ENCODE measurements around the gene SMURF2. TPM values are rescaled to one million over a fixed set of nuclear protein-coding genes. Genes with fewer than 3 reads are reported as not detected.
"Not testable (repeated sequence)": the region's sequence is repeated elsewhere in the genome, so short reads cannot be mapped to it uniquely, and the experiment has no call there.

The SMURF2 gene
- polyA plus RNA-seq, 3 donors = 35.6 to 39.6 (median 36.6) TPM

DNA sequence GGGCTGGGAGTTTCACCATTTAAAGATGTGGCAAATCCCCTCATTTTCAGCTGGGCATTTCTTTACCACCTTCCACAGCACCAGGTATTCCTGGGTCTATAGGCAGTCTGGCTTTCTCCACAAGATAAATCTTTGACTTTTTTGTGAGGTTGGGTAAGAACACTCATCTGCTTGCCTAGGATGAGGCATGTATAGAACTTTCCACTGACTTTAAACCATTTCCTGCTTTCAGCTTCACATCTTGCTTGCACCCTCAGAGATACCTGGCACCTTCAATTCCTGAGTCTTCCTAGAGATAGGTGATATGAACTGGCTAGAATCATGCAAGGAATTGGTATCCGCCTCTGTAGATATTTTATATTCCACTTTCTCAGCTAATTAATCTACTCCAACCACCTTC, 27.9 kb downstream of the SMURF2 start:
- no peak for DNase-seq (ENCODE audit: low read depth in 3 of 3, low spot score in 2 of 3)

DNA sequence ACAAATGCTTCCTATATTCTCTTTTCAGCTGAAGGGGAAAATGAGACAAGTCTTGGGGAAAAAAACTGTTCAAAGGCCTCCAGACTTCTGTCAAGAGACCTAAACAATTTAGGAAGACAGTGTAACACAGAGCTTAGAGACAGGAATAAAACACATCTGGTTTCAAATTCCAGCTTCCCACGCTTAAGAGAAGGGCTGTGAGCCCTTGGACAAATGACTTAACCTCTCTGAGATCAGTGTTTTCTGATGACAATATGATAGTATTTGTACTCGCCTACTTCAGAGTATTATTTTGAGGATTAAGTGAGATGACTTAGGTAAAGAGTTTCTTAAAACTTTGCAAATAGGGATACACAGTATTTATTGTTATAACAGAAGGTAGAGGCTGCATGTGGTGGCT, 29.5 kb downstream of the SMURF2 start:
- no peak for DNase-seq (ENCODE audit: low read depth in 3 of 3, low spot score in 2 of 3)

DNA sequence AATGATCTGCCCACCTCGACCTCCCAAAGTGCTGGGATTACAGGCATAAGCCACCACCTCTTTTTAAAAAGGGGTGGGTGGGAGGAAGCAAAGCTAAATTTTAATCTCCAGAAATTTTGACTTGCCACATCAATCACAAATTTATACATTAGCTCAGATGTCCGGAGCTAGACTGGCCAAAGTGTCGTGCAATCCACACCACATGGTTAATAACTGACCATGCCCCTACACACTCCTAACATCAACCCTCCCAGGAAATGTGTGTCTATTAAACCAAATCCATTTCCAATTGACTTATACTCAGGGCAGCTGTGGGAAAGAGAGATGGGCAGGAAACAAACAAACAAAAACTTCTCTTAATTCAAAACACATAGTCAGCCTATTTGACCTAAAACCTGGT, 29.9 kb downstream of the SMURF2 start:
- DNase-seq (ENCODE audit: low read depth in 3 of 3, low spot score in 2 of 3) = no peak

DNA sequence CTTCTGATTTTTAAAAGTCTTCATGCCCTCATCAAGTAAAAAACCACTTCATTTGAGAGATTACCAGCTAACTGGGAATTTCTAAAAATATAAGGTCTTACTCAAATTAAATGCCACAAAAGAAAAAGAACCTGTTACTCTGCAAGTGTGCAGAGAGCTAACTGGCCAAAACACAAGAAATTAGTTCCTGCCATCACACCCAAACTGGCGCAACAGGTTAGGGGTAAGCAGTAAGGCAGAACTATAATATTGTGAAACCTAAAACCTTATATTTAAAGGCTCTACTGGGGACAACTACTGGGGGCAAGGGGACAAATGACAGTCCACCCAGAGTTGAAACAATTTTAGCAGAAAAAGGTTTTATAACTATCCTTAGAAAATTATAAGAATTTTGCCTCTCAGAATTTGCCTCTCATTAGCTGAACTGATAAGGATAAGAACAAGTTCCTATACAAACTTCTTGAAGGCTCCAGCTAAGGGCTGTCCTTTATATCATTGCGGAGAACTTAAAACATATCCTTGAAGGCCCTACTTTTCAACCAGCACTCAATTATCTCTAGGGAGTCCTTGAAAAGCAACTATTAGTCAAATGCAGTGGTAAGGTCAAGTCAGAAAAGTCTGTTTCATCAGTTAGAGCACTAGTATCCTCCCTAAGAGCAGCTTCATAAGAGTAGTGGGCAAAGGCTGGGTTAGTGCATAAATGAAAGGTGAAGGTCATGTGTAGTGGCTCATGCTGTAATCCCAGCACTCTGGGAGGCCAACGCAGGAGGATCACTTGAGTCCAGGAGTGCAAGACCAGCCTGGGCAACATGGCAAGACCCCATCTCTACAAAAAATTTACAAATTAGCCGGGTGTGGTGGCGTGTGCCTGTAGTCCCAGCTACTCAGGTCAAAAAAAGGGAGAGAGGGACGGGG, 31.5 kb downstream of the SMURF2 start:
- DNase-seq (ENCODE audit: low read depth in 3 of 3, low spot score in 2 of 3) = no peak

DNA sequence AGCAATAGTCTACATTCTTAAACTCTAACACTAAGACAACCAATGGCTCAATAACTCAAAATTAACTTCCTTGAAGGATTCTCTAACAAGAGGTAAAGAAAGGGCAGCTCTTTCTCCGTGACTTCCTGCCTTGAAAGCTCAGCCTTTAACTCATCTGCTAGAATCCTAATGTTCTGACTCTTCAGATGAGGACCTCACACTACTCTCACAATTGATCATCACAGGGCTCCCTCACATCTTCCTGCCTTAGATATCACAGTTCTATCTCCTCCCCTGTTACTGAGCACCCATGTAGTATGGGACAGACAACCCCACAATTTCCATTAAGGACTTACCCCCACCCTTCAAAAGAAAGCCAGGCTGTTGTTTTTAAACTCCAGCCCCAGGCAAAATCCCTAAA, 33.5 kb downstream of the SMURF2 start:
- DNase-seq (ENCODE audit: low read depth in 3 of 3, low spot score in 2 of 3) = no peak

DNA sequence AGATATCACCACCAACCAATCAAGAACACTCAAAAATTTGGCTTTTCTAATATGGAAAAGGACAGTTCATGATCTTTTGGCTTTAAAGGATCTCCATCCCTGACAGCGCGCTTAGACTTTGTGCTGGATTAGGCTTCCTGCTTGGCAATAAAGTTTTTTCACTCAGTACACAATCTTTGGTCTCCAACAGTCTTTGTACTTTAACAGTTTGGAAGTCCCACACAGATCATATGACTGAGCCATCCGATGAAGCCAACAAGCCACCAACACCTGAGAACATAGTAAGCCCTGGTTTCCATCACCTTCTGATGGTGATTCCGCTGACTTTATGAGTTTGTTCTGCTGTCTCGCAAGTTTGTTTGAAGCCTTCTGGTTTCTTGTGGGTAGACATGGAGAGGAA, 34.3 kb downstream of the SMURF2 start:
- no peak for DNase-seq (ENCODE audit: low read depth in 3 of 3, low spot score in 2 of 3)

DNA sequence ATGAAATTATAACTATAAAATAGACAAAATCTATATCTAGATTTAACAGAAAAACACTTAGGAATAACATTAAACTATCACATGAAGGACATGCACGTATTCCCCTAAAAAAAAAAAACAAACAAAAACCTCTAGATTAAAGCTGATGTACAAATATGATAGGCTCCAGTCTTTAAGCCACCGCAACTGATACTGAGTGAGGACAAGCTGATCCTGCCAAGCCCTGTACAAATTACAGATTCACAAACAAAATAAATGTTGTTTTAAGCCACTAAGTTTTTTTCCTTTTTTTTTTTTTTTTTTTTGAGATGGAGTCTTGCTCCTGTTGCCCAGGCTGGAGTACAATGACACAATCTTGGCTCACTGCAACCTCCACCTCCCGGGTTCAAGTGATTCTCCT, 35.3 kb downstream of the SMURF2 start:
- no peak for DNase-seq (ENCODE audit: low read depth in 3 of 3, low spot score in 2 of 3)

DNA sequence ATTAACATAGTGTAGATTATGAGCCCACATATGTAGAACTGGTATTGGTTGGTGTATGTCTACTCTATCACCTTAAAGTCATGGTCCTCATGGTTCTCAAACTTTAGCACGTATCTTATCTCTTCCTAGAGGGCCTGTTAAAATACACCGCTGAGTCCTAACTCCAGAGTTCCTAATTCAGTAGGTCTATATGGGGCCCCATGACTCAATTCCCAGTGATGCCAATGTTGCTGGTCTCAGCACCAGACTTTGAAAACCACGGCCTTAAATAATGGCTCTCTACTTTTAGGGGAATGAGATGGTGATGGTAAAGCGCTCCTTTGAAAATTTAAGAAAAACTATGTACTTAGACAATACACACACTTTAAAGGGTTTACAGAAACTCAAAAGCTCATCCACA, 36.6 kb downstream of the SMURF2 start:
- DNase-seq (ENCODE audit: low read depth in 3 of 3, low spot score in 2 of 3) = no peak

DNA sequence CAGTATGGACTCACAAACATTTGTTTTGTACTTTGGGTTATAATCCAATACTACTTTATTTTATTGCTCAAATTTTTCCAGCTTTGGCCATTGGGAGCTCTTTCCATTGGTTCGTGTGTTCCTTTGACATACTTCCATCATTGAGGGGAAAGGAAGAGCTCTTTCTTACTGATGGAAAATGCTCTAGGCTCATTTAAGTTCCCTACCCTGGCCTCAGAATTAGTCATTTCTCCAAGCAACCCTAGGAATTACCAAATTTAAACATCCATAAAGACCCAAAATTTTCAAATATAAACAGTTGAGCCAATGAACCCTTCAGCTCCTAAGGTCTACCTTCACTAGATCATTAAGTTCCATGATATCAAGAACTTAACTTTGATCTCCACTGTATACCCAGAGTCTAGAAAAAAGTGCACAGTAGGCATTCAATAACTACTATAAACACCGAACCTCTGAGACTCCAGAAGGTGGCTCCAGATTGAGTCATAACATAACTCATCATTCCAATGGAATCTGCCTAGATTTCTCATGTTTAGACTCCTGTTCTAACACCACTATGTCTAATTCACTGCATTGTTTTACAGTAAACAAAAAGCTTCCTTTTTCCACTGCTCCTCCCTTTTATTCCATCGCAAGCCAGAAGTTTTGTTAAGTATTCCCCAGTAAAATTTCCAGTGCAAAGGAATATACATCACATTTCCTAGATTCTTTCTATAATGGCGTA, 39.0 kb downstream of the SMURF2 start:
- no peak for DNase-seq (ENCODE audit: low read depth in 3 of 3, low spot score in 2 of 3)

DNA sequence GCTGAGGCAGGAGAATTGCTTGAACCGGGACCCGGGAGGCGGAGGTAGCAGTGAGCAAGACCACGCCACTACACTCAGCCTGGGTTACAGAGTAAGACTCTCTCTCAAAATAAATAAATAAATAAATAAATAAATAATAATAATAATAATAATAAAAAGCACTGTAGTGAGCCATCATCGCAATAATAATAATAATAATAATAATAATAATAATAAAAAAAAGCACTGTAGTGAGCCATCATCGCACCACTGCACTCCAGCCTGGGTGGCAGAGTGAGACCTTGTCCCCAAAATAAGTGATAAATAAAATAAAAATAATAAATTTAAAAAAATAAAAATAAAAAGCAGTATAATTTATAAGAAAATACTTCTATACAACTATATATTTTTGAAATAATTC, 40.3 kb downstream of the SMURF2 start:
- no peak for DNase-seq (ENCODE audit: low read depth in 3 of 3, low spot score in 2 of 3)

DNA sequence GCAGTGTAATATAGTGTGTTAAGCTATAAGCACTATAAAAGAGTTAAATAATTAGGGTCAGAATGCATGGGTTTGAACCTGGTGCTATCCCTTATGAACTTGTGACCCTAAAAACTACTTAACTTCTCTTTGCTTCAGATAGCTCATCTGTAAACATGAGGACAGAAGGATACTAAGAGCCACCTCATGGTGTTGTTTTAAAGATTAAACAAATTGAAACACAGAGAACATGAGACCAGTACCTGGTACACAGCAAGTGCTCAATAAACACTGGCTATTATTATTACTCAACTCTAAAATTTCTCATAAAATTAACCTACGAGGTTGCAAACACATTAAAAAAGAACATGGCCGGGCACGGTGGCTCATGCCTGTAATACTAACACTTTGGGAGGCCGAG, 43.3 kb downstream of the SMURF2 start:
- no peak for DNase-seq (ENCODE audit: low read depth in 3 of 3, low spot score in 2 of 3)

DNA sequence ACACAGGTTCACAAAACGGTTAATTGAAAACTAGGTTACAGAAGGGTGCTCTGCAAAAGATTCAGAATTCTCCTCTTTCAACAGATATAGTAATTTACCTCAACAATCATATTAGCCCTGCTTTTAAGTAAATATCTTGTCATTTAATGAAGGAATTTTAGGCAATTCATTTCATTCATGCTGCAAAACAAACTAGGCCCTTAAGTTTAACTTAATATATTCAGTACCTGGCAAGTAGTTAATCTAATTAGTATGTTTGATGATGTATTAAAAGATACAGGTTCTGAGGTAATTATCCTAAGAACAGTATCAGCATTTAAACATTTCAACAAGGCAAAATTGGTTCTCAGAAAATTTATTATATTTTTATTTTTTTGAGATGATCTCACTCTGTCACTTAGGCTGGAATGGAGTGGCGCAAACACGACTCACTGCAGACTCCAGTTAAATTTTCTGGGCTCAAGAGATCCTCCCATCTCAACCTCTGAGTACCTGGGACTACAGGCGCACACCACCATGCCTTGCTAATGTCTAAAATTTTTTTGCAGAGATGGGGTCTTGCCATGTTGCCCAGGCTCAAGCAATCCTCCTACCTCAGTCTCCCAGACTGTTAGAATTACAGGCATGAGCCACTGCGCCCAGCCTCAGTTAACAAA, 44.9 kb downstream of the SMURF2 start:
- DNase-seq (ENCODE audit: low read depth in 3 of 3, low spot score in 2 of 3) = no peak

DNA sequence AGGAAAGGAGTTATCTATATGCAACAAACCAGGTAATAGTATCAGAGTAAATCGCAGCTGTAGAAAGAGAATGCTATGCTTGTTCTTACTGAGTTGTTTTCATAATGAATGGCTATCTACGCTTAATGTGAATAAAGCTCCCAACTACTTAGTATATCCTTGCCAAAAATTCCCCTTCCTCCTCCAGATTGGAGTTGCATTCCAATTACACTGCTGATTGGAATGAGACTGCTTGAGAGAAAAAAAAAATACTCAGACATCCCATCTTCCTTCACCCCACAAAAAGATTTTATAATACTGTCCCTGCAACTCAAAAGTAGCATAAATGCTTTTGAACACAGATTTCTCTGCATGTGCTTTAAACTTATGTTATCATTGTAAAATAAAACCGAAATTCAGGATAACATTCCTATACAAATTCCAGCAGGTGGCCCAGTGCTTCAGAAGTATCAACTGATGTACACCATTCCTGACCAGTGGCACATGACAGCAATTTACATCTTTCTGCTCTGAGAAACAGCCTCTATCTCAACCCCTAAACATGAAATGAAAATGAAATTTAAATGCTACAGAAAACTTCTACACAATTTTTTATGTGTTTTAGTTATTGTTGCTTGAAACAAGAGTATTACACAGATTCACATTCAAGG, 47.0 kb downstream of the SMURF2 start:
- no peak for DNase-seq (ENCODE audit: low read depth in 3 of 3, low spot score in 2 of 3)

DNA sequence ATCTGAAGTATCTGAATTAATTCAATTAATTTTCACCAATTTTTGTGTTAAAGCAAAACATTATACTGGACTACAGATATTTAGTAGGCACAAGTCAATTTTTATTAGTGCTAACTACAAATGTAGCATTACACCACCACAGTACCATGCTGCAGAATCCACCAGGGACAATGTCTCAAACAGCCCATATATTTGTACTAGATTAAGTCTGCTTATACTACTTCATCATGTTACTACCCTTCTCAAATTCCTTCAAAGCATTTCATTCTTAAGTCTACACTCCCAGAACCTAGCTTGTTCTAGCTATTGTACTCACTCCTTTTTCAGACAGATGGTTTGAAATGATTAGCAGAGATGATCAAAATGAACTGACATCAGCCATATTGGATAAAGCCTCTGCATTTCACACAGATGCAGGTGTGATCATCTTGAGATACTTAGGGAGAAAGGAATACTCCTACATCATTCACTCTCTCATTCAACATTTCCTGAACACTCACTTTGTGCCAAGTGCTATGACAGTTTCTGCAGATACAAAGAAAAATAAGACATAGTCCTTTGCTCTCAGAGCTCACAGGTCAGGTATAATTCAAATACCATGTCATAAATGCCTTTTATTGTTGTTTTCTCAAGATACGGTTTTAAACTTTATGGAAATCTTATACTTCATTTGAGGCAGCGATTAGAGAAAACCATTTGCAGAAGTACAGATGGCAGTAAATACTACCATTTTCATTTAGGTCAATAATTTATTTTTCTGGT, 47.7 kb downstream of the SMURF2 start:
- DNase-seq (ENCODE audit: low read depth in 3 of 3, low spot score in 2 of 3) = no peak

DNA sequence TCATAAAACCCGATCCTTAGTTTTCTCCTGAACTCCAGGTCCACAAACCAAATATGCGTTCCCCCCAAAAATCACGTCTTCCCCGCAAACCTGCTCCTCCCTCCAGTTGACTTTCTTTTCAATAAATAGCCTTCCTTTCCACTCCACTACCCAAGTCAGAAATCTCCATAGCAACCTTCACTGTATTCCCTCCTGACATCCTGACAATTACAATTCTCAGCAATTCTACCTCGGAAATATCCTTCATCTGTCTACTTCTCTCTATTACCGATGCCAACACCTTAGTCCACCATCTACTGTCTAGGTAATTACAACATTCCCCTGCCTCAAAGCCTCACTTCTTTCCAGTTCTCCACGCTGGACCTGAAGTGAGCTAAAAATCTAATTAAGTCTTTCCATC, 50.7 kb downstream of the SMURF2 start:
- DNase-seq (ENCODE audit: low read depth in 3 of 3, low spot score in 2 of 3) = no peak

DNA sequence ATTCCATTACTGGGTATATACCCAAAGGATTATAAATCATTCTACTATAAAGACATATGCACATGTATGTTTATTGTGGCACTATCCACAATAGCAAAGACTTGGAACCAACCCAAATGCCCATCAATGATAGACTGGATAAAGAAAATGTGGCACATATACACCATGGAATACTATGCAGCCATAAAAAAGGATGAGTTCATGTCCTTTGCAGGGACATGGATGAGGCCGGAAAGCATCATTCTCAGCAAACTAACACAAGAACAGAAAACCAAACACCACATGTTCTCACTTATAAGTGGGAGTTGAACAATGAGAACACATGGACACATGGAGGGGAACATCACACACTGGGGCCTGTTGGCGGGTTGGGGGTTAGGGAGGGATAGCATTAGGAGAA, 51.9 kb downstream of the SMURF2 start:
- not testable (repeated sequence) for DNase-seq (ENCODE audit: low read depth in 3 of 3, low spot score in 2 of 3)

DNA sequence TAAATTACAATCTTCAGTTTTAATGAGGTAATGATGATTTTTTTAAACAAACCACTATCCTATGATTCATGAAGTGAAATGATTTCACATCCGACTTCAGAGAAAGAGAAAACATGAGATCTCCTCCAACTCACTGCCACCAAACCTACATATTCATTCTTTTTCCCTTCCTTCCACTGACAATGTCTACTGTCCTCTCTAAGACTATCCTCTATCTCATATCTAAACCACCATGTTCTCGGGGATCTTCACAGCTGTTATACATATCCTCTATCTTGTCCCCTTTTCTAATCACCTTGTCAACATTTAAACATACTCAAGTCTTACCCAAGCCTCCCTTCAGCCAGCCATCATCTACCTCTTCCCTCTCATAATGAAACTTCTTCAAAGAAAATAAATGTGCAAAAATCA, 53.5 kb downstream of the SMURF2 start:
- DNase-seq (ENCODE audit: low read depth in 3 of 3, low spot score in 2 of 3) = no peak

DNA sequence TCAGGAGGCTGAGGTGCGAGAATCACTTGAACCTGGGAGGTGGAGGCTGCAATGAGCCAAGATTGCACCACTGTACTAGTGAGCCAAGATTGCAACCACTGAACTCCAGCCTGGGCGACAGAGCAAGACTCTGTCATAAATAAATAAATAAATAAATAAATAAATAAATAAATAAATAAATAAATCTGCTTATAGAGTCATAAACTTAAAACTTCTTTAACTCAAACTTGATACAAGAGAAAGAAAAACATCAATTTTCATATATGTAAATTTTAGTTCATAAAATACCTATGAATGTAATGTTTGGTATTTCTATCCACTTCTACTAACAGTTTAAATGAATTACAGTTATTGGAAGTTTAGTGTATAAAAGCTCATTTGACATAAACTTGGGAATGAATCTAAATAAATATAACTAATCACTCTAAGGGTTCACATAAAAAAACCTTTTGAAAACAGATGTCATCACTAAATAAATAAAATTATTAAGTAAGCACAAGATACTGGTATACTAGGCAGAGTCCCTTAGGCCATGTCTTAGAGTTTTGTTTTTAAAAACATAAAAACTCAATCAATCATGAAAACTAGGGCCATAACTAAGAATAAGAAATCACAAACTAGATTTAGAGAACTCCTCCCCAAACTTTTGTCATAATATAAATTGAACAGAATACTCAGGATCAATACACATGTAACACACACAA, 54.1 kb downstream of the SMURF2 start:
- DNase-seq (ENCODE audit: low read depth in 3 of 3, low spot score in 2 of 3) = no peak

DNA sequence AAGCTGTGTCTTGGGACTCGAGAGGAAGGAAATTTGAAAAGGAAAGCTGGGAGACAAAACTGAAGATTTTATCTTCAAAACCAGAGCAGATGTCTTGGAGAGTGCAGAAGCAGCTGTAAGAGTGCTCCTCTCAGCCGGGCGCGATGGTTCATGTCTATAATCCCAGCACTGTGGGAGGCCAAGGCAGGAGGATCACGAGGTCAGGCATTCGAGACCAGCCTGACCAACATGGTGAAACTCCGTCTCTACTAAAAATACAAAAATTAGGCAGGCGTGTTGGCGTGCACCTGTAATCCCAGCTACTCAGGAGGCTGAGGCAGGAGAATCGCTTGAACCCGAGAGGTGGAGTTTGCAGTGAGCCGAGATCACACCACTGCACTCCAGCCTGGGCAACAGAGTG, 57.6 kb downstream of the SMURF2 start:
- not testable (repeated sequence) for DNase-seq (ENCODE audit: low read depth in 3 of 3, low spot score in 2 of 3)

DNA sequence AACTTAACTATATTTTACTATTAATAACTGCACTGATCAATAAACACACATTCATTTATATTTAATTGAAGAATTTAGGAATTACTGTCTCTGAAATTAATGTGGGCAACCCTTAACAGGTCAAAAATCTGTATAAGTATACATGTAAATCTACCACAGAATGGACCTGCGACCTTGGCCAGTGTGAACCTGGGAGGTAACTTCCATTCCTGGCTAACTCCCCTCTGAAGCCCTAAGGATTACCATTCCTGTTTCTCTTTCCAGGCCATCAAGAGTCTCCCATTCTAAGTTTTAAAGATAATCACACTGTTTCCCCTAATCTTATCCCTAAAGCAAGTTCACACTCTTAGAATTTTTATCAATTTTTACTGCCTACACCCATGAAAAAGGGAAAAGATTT, 58.1 kb downstream of the SMURF2 start:
- no peak for DNase-seq (ENCODE audit: low read depth in 3 of 3, low spot score in 2 of 3)
